ENCODE measurements around the gene TSPAN5.

DNA sequence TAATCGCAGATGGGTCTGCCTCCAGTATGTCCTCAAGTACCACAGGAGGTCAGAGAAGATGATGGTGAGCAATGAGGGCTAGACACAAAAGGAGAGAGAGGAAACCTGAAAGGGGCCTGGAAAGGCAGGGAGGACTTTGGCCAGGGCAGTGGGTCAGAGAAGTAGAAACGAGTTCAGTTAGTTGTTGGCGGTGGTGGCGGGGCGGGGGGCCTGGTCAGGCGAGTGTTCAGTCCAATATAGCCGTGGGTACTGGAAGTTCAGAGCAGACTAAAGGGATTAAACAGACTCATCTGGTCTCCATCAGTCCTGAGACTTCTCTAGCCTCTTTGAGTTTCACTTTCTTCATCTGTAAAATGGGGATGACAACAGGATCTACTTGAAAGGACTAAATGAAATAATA is 90.8 kb downstream of the TSPAN5 start:
- TF ChIP-seq, protein P1, sequence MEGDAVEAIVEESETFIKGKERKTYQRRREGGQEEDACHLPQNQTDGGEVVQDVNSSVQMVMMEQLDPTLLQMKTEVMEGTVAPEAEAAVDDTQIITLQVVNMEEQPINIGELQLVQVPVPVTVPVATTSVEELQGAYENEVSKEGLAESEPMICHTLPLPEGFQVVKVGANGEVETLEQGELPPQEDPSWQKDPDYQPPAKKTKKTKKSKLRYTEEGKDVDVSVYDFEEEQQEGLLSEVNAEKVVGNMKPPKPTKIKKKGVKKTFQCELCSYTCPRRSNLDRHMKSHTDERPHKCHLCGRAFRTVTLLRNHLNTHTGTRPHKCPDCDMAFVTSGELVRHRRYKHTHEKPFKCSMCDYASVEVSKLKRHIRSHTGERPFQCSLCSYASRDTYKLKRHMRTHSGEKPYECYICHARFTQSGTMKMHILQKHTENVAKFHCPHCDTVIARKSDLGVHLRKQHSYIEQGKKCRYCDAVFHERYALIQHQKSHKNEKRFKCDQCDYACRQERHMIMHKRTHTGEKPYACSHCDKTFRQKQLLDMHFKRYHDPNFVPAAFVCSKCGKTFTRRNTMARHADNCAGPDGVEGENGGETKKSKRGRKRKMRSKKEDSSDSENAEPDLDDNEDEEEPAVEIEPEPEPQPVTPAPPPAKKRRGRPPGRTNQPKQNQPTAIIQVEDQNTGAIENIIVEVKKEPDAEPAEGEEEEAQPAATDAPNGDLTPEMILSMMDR (IDR thresholded peaks at IDR 0.05; ENCODE audit: poor library complexity, severe bottlenecking) = no peak
- no peak for TF ChIP-seq EZH2 (IDR thresholded peaks at IDR 0.05; ENCODE audit: borderline replicate concordance, insufficient read depth, low read length, poor library complexity, severe bottlenecking)
- no peak for TF ChIP-seq POLR2AphosphoS5 (IDR thresholded peaks at IDR 0.05)
- no peak for TF ChIP-seq RAD21 (conservative IDR thresholded peaks at IDR 0.05)
- TF ChIP-seq EP300 (conservative IDR thresholded peaks at IDR 0.05; ENCODE audit: poor library complexity, severe bottlenecking) = no peak
- TF ChIP-seq, protein P2, sequence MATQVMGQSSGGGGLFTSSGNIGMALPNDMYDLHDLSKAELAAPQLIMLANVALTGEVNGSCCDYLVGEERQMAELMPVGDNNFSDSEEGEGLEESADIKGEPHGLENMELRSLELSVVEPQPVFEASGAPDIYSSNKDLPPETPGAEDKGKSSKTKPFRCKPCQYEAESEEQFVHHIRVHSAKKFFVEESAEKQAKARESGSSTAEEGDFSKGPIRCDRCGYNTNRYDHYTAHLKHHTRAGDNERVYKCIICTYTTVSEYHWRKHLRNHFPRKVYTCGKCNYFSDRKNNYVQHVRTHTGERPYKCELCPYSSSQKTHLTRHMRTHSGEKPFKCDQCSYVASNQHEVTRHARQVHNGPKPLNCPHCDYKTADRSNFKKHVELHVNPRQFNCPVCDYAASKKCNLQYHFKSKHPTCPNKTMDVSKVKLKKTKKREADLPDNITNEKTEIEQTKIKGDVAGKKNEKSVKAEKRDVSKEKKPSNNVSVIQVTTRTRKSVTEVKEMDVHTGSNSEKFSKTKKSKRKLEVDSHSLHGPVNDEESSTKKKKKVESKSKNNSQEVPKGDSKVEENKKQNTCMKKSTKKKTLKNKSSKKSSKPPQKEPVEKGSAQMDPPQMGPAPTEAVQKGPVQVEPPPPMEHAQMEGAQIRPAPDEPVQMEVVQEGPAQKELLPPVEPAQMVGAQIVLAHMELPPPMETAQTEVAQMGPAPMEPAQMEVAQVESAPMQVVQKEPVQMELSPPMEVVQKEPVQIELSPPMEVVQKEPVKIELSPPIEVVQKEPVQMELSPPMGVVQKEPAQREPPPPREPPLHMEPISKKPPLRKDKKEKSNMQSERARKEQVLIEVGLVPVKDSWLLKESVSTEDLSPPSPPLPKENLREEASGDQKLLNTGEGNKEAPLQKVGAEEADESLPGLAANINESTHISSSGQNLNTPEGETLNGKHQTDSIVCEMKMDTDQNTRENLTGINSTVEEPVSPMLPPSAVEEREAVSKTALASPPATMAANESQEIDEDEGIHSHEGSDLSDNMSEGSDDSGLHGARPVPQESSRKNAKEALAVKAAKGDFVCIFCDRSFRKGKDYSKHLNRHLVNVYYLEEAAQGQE (IDR thresholded peaks at IDR 0.05; ENCODE audit: borderline replicate concordance) = no peak
- no peak for TF ChIP-seq MXI1 (conservative IDR thresholded peaks at IDR 0.05; ENCODE audit: poor library complexity, severe bottlenecking)
- no peak for TF ChIP-seq TAF1 (IDR thresholded peaks at IDR 0.05; ENCODE audit: low read depth)
- no peak for TF ChIP-seq SMC3 (conservative IDR thresholded peaks at IDR 0.05; ENCODE audit: poor library complexity)

All from neural cell (in vitro differentiated cells).